ENCODE data around the gene FBXO47.

- TF ChIP-seq CTCF (IDR thresholded peaks at IDR 0.05) (no peak), POLR2A (IDR thresholded peaks at IDR 0.05) (no peak)
Measured at GRCh38 chr17:39012725-39013124, 45.5 kb upstream of the FBXO47 start.
